Naive thymus-derived CD4-positive, alpha-beta T cell (primary cell): ENCODE measurements around the gene ADA. TPM values are rescaled to one million over a fixed set of nuclear protein-coding genes. Genes with fewer than 3 reads are reported as not detected.
"Not testable (repeated sequence)": the region's sequence is repeated elsewhere in the genome, so short reads cannot be mapped to it uniquely, and the experiment has no call there.

Source experiments
- ATAC-seq: fragments of 150-1000 bp; cut with Tn5 transposase; 2 replicates; pipeline ENCODE4 v1.10.0; 2021; ENCODE audit warnings: mild to moderate bottlenecking, moderate library complexity
- CTCF ChIA-PET: fragments of 350-600 bp; sonication (Branson Sonifier 250); formaldehyde crosslinking; loops from one replicate; lab custom pipeline; 2021; ENCODE audit warnings: antibody characterized with exemption; lab: Charles Lee
- POLR2A ChIA-PET: fragments of 350-600 bp; sonication (Branson Sonifier 250); formaldehyde crosslinking; loops from one replicate; lab custom pipeline; 2021; ENCODE audit warnings: antibody characterized with exemption, inconsistent platforms; lab: Charles Lee
- DNase-seq, 9 donors: peaks; one replicate each; pipeline versions ENCODE4 v3.0.0 to v3.0.0-alpha.2; 2020 to 2022; ENCODE audit warnings: mixed read lengths in 1 of 9
- H3K27ac ChIP-seq: one replicate; pipeline ENCODE4 v1.7.0; 2013; ENCODE audit warnings: mild to moderate bottlenecking, low read depth, low read length, moderate library complexity
- H3K27me3 ChIP-seq, 2 donors: one replicate each; pipeline ENCODE4 v1.7.0; 2013; ENCODE audit warnings: low read length in 2 of 2, mild to moderate bottlenecking in 2 of 2, moderate library complexity in 2 of 2; ENCODE audit not compliant: control insufficient read depth in 2 of 2, insufficient read depth in 2 of 2
- H3K36me3 ChIP-seq, 3 experiments: 1 replicate in 2 of 3; 2 replicates in 1 of 3; pipeline ENCODE4 v1.7.0; 2013; ENCODE audit warnings: low read length in 3 of 3, mild to moderate bottlenecking in 3 of 3, moderate library complexity in 1 of 3; ENCODE audit not compliant: insufficient read depth in 3 of 3, control insufficient read depth in 2 of 3
- H3K4me1 ChIP-seq, 2 donors: one replicate each; pipeline ENCODE4 v1.7.0; 2013; ENCODE audit warnings: low read length in 2 of 2, mild to moderate bottlenecking in 2 of 2, moderate library complexity in 1 of 2; ENCODE audit not compliant: control insufficient read depth in 2 of 2, insufficient read depth in 2 of 2
- H3K4me3 ChIP-seq: 2 replicates; pipeline ENCODE4 v1.7.0; 2013; ENCODE audit warnings: mild to moderate bottlenecking, low read length
- H3K9me3 ChIP-seq, 3 experiments: 1 replicate in 2 of 3; 2 replicates in 1 of 3; pipeline ENCODE4 v1.7.0; 2013; ENCODE audit warnings: low read length in 3 of 3; ENCODE audit not compliant: control insufficient read depth in 2 of 3
- H3K27ac Mint-ChIP-seq, 9 donors: one replicate each; pipeline ENCODE4 v1.8.0; 2020 to 2022; ENCODE audit warnings: mixed read lengths in 9 of 9, mild to moderate bottlenecking in 8 of 9, moderate library complexity in 5 of 9, inconsistent platforms in 2 of 9
- H3K27me3 Mint-ChIP-seq, 5 donors: one replicate each; pipeline ENCODE4 v1.8.0; 2021 to 2022; ENCODE audit warnings: mixed read lengths in 5 of 5, mild to moderate bottlenecking in 1 of 5
- H3K36me3 Mint-ChIP-seq, 5 donors: one replicate each; pipeline ENCODE4 v1.8.0; 2020 to 2022; ENCODE audit warnings: mixed read lengths in 5 of 5, mild to moderate bottlenecking in 3 of 5, inconsistent platforms in 1 of 5
- H3K4me1 Mint-ChIP-seq, 7 donors: one replicate each; pipeline ENCODE4 v1.8.0; 2020 to 2022; ENCODE audit warnings: mixed read lengths in 7 of 7, mild to moderate bottlenecking in 3 of 7, inconsistent platforms in 1 of 7
- H3K4me3 Mint-ChIP-seq, 10 donors: one replicate each; pipeline ENCODE4 v1.8.0; 2020 to 2022; ENCODE audit warnings: mild to moderate bottlenecking in 10 of 10, mixed read lengths in 10 of 10, moderate library complexity in 6 of 10, inconsistent platforms in 2 of 10
- H3K9me3 Mint-ChIP-seq, 11 donors: one replicate each; pipeline ENCODE4 v1.8.0; 2020 to 2022; ENCODE audit warnings: mixed read lengths in 11 of 11, mild to moderate bottlenecking in 4 of 11, inconsistent platforms in 1 of 11, moderate library complexity in 1 of 11
- intact Hi-C, 2 donors: fragments of 100-400 bp; cut with micrococcal nuclease; formaldehyde crosslinking; loops; one replicate each; pipeline ENCODE4 v1.15.1; 2023
- polyA plus RNA-seq, 2 donors: library from polyadenylated mRNA; unstranded; fragments of 300-500 nt; fragmentation: Illumina TruSeq; gene quantifications; one replicate each; pipeline ENCODE4 v1.2.3, GENCODE V29; 2021
- total RNA-seq, 6 experiments: library from RNA in 5 of 6; stranded (reverse) in 5 of 6; gene quantifications; 1 replicate in 5 of 6; 2 replicates in 1 of 6; pipeline ENCODE4 v1.2.3 and lab custom pipeline; 2021 to 2026

Gene ADA
- total and polyA plus RNA-seq, 7 experiments from 2014 or later, result 26.1 to 103 (median 35.2) TPM

DNA sequence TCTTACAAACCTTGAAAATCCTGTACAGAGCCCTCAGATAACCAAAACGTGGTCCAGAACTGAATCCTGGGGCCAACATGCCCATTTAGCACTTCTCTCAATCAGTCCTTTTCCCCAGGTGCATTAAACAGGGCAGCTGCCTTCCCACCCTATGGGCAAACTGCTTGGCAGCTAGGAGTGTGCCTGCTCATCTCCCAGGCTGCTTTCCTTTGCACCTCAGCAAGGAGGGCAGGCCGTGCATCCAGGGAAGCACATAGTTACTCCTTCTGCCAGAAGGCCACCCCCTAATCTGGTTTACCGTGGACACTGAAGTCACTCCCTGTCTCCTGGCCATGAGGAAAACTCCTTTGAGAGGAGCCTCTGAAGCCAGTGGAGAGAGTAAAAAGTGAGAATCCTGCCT is 59.1 kb downstream of the ADA start:
- peaks cover 0 to 9% (median 0%) of the 10 kb centered on the region in 5 donors for H3K36me3 Mint-ChIP-seq
- no peak overlapping the region for H3K4me3 ChIP-seq
- DNase-seq (no peak), ATAC-seq (no peak)
- no peaks in the 10 kb centered on the region for H3K36me3 ChIP-seq
- no peaks in the 10 kb centered on the region for H3K27me3 ChIP-seq
- no peak overlapping the region for H3K27ac ChIP-seq
- H3K27ac Mint-ChIP-seq, result no peak overlapping the region
- POLR2A ChIA-PET, result no interaction called here
- H3K9me3 ChIP-seq, result no peaks in the 10 kb centered on the region
- no peaks in the 10 kb centered on the region for H3K4me1 Mint-ChIP-seq
- intact Hi-C loops, result no loop called here
- H3K27me3 Mint-ChIP-seq, result peaks cover 0 to 2% (median 0%) of the 10 kb centered on the region in 5 donors
- no peak overlapping the region for H3K4me3 Mint-ChIP-seq
- no peaks in the 10 kb centered on the region for H3K4me1 ChIP-seq
- CTCF ChIA-PET, result no interaction called here
- no peaks in the 10 kb centered on the region for H3K9me3 Mint-ChIP-seq

DNA sequence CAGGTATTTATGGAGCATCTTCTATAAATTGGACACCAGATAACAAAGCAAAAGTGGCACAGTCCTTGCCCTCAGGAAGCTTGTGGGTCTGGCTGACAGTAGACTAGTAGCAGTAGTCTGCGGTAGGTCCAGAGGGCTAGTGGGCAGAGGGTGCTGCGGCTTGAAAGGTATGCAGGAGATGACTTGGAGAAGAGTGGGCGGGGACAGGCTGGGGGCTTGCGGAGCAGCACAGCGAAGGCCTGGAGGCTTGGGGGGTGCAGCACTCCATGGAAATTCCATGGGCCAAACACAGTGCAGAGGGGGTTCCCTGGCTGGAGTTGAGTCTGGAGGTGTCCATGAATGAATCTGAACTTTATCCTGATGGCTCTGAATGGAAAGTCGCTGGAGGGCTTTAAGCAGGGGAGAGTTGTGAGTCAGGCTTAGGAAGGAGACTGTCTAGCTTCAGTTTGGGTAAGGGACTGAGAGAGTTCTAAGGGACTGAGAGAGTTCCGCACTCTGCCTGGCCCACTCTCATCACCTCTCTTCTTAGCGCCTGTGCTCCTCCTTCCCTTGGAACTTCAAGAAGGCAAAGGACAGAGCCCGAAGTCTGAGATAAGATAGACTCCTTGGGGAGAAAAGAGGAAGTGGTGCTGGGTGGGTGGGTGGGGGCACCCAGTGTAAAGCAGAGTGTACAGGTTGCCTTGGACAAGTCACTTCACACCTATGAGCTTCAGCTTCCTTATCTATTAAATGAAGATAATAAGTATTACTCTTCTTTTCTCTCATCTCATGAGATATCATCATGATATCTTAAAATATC is 60.3 kb downstream of the ADA start:
- no peak overlapping the region for H3K27ac Mint-ChIP-seq
- H3K4me3 ChIP-seq, result no peak overlapping the region
- H3K36me3 ChIP-seq, result no peaks in the 10 kb centered on the region
- DNase-seq, result no peak
- no peaks in the 10 kb centered on the region for H3K9me3 Mint-ChIP-seq
- H3K4me1 Mint-ChIP-seq, result no peaks in the 10 kb centered on the region
- ATAC-seq, result no peak
- ChIA-PET POLR2A (interaction anchor here (0.6 kb wide), 1 partner anchor 809 kb away, joined by 4 read pairs; no protein-coding TSS in a partner anchor), CTCF (no interaction called here)
- peaks cover 0 to 2% (median 0%) of the 10 kb centered on the region in 5 donors for H3K27me3 Mint-ChIP-seq
- intact Hi-C loops, result no loop called here
- no peaks in the 10 kb centered on the region for H3K9me3 ChIP-seq
- no peaks in the 10 kb centered on the region for H3K27me3 ChIP-seq
- H3K4me3 Mint-ChIP-seq, result no peak overlapping the region
- peaks cover 0 to 9% (median 0%) of the 10 kb centered on the region in 5 donors for H3K36me3 Mint-ChIP-seq
- no peak overlapping the region for H3K27ac ChIP-seq
- no peaks in the 10 kb centered on the region for H3K4me1 ChIP-seq

DNA sequence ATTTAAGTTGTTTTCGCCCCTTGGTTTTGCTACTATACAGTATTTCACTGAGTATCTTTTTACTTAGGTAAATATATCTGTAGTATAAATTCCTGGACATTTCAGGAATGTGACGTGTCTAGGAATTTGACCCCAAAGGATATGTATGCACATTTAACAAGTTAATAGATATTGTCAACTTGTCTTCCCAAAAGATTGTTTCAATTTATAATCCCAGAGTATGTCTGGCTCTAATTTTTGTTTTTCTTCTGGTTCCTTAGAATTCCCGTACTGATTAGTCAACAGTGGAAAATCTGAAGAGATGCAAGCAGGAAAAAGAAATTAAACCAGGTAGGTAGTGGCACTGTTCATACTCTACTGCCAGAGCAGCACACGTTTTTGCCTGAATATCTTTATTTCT is 62.0 kb downstream of the ADA start:
- no peaks in the 10 kb centered on the region for H3K4me1 ChIP-seq
- peaks cover 0 to 2% (median 0%) of the 10 kb centered on the region in 5 donors for H3K27me3 Mint-ChIP-seq
- ChIA-PET CTCF (no interaction called here), POLR2A (no interaction called here)
- H3K27ac ChIP-seq, result no peak overlapping the region
- intact Hi-C loops, result no loop called here
- peaks cover 0 to 7% (median 0%) of the 10 kb centered on the region in 7 donors for H3K4me1 Mint-ChIP-seq
- H3K4me3 ChIP-seq, result no peak overlapping the region
- ATAC-seq (no peak), DNase-seq (no peak)
- no peaks in the 10 kb centered on the region for H3K9me3 Mint-ChIP-seq
- no peak overlapping the region for H3K27ac Mint-ChIP-seq
- H3K4me3 Mint-ChIP-seq, result no peak overlapping the region
- no peaks in the 10 kb centered on the region for H3K27me3 ChIP-seq
- H3K36me3 ChIP-seq, result no peaks in the 10 kb centered on the region
- peaks cover 0 to 9% (median 0%) of the 10 kb centered on the region in 5 donors for H3K36me3 Mint-ChIP-seq
- H3K9me3 ChIP-seq, result no peaks in the 10 kb centered on the region

DNA sequence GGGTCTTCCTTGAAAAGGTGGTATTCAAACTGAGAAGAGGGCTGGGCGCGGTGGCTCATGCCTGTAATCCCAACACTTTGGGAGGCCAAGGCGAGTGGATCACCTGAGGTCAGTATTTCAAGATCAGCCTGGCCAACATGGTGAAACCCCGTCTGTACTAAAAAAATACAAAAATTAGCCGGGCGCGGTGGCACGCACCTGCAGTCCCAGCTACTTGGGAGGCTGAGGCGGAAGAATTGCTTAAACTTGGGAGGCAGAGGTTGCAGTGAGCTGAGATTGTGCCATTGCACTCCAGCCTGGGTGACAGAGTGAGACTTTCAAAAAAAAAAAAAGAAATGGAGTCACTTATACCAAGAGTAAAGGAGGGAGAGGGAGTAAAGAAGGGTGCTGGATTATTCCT is 63.2 kb downstream of the ADA start:
- H3K9me3 Mint-ChIP-seq, H3K4me3 ChIP-seq, H3K4me3 Mint-ChIP-seq, H3K36me3 ChIP-seq, H3K27me3 Mint-ChIP-seq, ATAC-seq, H3K4me1 ChIP-seq, H3K27me3 ChIP-seq, intact Hi-C loops, H3K27ac ChIP-seq, DNase-seq, H3K36me3 Mint-ChIP-seq, H3K27ac Mint-ChIP-seq, POLR2A ChIA-PET, H3K9me3 ChIP-seq, H3K4me1 Mint-ChIP-seq: not testable (repeated sequence)
- CTCF ChIA-PET, result interaction anchor here (0.7 kb wide), 1 partner anchor 49 kb away, joined by 3 read pairs; no protein-coding TSS in a partner anchor

- ChIA-PET CTCF (no interaction called here), POLR2A (interaction anchor here (1.2 kb wide), 1 partner anchor 11 kb away, joined by 4 read pairs; no protein-coding TSS in a partner anchor)
- Mint-ChIP-seq H3K27ac (no peak overlapping the region), H3K4me3 (no peak overlapping the region), H3K36me3 (peaks cover 0 to 9% (median 0%) of the 10 kb centered on the region in 5 donors), H3K9me3 (no peaks in the 10 kb centered on the region), H3K27me3 (no peaks in the 10 kb centered on the region), H3K4me1 (peaks cover 0 to 7% (median 0%) of the 10 kb centered on the region in 7 donors)
- Histone ChIP-seq H3K36me3 (no peaks in the 10 kb centered on the region), H3K27me3 (no peaks in the 10 kb centered on the region), H3K9me3 (no peaks in the 10 kb centered on the region), H3K27ac (no peak overlapping the region), H3K4me3 (no peak overlapping the region), H3K4me1 (no peaks in the 10 kb centered on the region)
- ATAC-seq (no peak), DNase-seq (no peak)
- intact Hi-C loops, result no loop called here
Observed at GRCh38 chr20:44587035-44587980, 64.2 kb downstream of the ADA start.

DNA sequence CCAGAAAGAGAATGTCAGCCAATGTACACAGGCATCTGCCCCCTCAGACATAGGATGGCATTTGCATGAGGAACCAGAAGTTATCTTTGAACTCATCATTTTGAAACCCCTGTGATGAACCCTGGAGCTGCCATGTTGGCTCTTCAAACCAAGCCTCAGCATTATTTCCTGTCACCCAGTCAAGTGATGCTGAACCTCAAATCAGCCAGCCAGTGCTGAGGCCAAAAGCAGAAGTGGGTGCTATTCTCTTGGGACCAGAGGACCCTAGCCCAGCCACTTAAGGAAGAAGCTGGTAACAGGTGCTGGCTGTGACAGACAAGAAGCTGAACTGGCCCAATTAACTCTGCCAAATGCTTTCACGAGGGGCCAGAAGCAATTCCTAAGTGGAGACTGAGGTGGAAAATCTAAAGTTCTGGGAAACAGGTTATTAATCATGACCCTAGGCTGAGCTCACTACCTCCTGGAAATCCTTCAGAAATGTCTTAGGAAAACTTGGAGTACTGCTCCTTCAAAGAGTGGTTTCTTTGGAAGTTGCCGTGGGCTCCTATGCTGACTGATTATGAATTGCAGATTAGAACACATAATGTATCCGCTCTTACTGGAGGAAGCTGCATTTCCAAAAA is 65.1 kb downstream of the ADA start:
- Mint-ChIP-seq H3K4me3 (no peak overlapping the region), H3K27me3 (no peaks in the 10 kb centered on the region), H3K9me3 (no peaks in the 10 kb centered on the region), H3K4me1 (peaks cover 0 to 11% (median 0%) of the 10 kb centered on the region in 7 donors), H3K36me3 (peaks cover 0 to 9% (median 0%) of the 10 kb centered on the region in 5 donors), H3K27ac (no peak overlapping the region)
- no peak for DNase-seq
- Histone ChIP-seq H3K9me3 (no peaks in the 10 kb centered on the region), H3K27me3 (no peaks in the 10 kb centered on the region), H3K4me1 (no peaks in the 10 kb centered on the region), H3K36me3 (no peaks in the 10 kb centered on the region), H3K27ac (no peak overlapping the region), H3K4me3 (no peak overlapping the region)
- intact Hi-C loops, result no loop called here
- POLR2A ChIA-PET, result interaction anchor here (0.7 to 1.2 kb wide), 2 partner anchors 9 to 12 kb away, joined by 3 to 4 read pairs; no protein-coding TSS in a partner anchor
- CTCF ChIA-PET, result no interaction called here
- peak; percentile 70 for ATAC-seq
